A673 (cell line): Measurements from ENCODE around the gene APMAP. TPM values are rescaled to one million over a fixed set of nuclear protein-coding genes. Genes with fewer than 3 reads are reported as not detected.
A peak's percentile ranks its signal among the peaks of the same experiment; 100 is the strongest.

Experiments used
- BruUV-seq: library from RNA; stranded (reverse); fragments of 400-500 nt; replicated peaks from 2 replicates; lab custom pipeline; 2021; lab: Mats Ljungman, UMichigan
- CTCF ChIA-PET: fragments of 300-600 bp; sonication (Branson Sonifier 250); formaldehyde crosslinking; loops from one replicate; lab custom pipeline; 2022; ENCODE audit warnings: antibody characterized with exemption; lab: Charles Lee
- POLR2A ChIA-PET: fragments of 300-600 bp; sonication (Branson Sonifier 250); formaldehyde crosslinking; loops from one replicate; lab custom pipeline; 2022; ENCODE audit warnings: antibody characterized with exemption; ENCODE audit not compliant: low non-redundant PET; lab: Charles Lee
- DNase-seq: peaks from one replicate; pipeline ENCODE4 v3.0.0-alpha.2; 2015; ENCODE audit warnings: low spot score
- H3K27ac ChIP-seq: fragments of 200-600 bp; sonication (generic); 2 replicates; pipeline ENCODE4 v1.5.1; 2016; ENCODE audit warnings: mixed run types, low read depth, mild to moderate bottlenecking, mixed read lengths, antibody characterized with exemption, low read length; ENCODE audit not compliant: poor library complexity, severe bottlenecking
- H3K27me3 ChIP-seq: fragments of 200-600 bp; sonication (generic); replicated peaks from 2 replicates; pipeline ENCODE4 v1.6.1; 2017; ENCODE audit warnings: mixed run types, low read depth, mild to moderate bottlenecking, mixed read lengths, antibody characterized with exemption, low read length; ENCODE audit not compliant: insufficient read depth, poor library complexity
- H3K36me3 ChIP-seq: fragments of 200-600 bp; sonication (generic); 2 replicates; pipeline ENCODE4 v1.6.1; 2016; ENCODE audit warnings: mixed run types, mild to moderate bottlenecking, mixed read lengths, antibody characterized with exemption, low read length; ENCODE audit not compliant: insufficient read depth, poor library complexity, severe bottlenecking
- H3K4me1 ChIP-seq: fragments of 200-600 bp; sonication (generic); 2 replicates; pipeline ENCODE4 v1.6.1; 2017; ENCODE audit warnings: mixed run types, mild to moderate bottlenecking, mixed read lengths, antibody characterized with exemption, low read length; ENCODE audit not compliant: insufficient read depth, poor library complexity, severe bottlenecking
- H3K4me3 ChIP-seq: fragments of 200-600 bp; sonication (generic); 2 replicates; pipeline ENCODE4 v1.5.1; 2016; ENCODE audit warnings: low read depth, mixed run types, mild to moderate bottlenecking, mixed read lengths, low read length; ENCODE audit not compliant: poor library complexity, severe bottlenecking
- H3K9me3 ChIP-seq: fragments of 200-600 bp; sonication (generic); 2 replicates; pipeline ENCODE4 v1.6.1; 2016; ENCODE audit warnings: mixed run types, low read depth, mild to moderate bottlenecking, mixed read lengths, antibody characterized with exemption, low read length; ENCODE audit not compliant: poor library complexity, severe bottlenecking
- EZH2 ChIP-seq: fragments of 200-600 bp; sonication (generic); IDR thresholded peaks from 2 replicates; pipeline ENCODE4 v1.6.1; 2017; ENCODE audit warnings: borderline replicate concordance, low read depth, mild to moderate bottlenecking, mixed read lengths, antibody characterized with exemption, low read length; ENCODE audit not compliant: poor library complexity, severe bottlenecking
- intact Hi-C: fragments of 100-400 bp; cut with micrococcal nuclease; formaldehyde crosslinking; loops from one replicate; pipeline ENCODE4 v1.10.0; 2022; ENCODE audit not compliant: unreplicated experiment
- total RNA-seq: library from RNA; stranded (reverse); gene quantifications from 2 replicates; pipeline ENCODE4 v1.2.3, GENCODE V29; 2021
- TF ChIP-seq, protein P1 (sequence below): fragments of 300-800, 200-600 bp; sonication (generic); conservative IDR thresholded peaks from 2 replicates; pipeline ENCODE4 v1.5.1; 2017; ENCODE audit warnings: low read depth, mild to moderate bottlenecking, antibody characterized with exemption, low read length, moderate library complexity, mixed read lengths

The APMAP gene
- total RNA-seq, 1 experiment from 2014 or later: 70.3 TPM

DNA sequence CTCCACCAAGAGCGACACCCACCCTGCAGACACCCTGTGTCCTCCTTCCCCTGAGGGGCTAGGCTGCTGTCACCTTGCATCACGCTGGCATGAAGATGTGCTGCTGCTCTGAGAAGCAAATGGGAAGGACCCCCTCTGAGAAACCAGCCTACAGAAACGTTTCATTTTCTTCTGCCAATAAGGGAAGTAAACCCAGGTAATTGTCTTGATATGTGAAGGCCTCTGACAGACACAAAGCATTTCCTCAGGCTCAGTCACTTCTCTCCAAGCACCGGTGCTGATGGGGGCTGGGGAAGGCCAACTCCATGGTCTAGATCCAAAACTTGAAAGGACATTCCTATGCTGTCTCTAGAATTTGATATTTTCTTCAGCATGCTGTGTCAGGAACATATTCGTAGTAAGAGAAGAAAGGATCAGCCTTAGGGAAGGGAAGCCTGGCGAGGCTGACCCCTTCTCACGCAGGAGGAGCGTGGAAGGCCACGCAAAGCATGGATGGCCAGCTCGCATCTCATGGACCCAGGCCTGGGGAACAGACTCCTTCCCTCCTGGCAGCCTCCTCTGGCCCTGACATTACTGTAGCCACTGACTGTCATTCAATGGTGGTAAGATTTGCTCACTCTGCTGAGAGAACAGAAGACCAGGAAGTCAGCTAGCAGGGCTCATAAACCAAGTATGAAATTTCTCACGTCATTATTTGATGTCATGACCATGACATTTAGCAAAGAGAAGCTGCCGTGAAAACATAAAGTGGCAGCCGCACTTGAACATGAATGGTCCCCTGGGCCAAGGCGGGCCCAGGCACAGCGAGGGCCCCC, 44.9 kb upstream of the APMAP start:
- peak overlapping the region; percentile 18 for H3K27ac ChIP-seq
- ChIA-PET POLR2A (no interaction called here), CTCF (no interaction called here)
- no peaks in the 10 kb centered on the region for H3K9me3 ChIP-seq
- no peak overlapping the region for H3K4me3 ChIP-seq
- H3K36me3 ChIP-seq: no peaks in the 10 kb centered on the region
- TF ChIP-seq, protein P1, sequence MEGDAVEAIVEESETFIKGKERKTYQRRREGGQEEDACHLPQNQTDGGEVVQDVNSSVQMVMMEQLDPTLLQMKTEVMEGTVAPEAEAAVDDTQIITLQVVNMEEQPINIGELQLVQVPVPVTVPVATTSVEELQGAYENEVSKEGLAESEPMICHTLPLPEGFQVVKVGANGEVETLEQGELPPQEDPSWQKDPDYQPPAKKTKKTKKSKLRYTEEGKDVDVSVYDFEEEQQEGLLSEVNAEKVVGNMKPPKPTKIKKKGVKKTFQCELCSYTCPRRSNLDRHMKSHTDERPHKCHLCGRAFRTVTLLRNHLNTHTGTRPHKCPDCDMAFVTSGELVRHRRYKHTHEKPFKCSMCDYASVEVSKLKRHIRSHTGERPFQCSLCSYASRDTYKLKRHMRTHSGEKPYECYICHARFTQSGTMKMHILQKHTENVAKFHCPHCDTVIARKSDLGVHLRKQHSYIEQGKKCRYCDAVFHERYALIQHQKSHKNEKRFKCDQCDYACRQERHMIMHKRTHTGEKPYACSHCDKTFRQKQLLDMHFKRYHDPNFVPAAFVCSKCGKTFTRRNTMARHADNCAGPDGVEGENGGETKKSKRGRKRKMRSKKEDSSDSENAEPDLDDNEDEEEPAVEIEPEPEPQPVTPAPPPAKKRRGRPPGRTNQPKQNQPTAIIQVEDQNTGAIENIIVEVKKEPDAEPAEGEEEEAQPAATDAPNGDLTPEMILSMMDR: no peak
- no peak for TF ChIP-seq EZH2
- H3K4me1 ChIP-seq: peaks cover 45% of the 10 kb centered on the region
- no peaks in the 10 kb centered on the region for H3K27me3 ChIP-seq
- DNase-seq: no peak
- intact Hi-C loops: no loop called here
- BruUV-seq: no TSS peak

DNA sequence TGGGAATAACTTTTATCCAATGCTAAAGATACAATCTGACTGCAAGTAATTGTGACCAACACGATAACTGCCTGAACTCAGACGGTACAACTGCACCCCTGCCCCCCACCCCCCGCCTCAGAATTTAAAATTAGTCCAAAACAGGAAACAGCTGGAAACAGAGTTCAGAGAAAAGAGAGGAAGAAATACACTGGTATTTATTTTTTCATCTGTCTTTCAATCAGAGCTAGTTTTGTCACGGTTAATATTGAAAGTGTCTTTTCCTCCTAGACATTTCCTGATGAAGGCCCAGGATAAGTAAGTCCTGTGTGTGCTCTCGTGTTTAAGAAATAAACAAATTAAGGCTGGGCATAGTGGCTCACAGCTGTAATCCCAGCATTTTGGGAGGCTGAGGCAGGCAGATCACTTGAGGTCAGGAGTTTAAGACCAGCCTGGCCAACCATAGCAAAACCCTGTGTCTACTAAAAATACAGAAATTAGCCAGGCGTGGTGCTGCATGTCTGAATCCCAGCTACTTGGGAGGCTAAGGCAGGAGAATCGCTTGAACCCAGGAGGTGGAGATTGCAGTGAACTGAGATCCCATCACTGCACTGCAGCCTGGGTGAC, 43.9 kb upstream of the APMAP start:
- Histone ChIP-seq H3K4me3 (peak overlapping the region; percentile 16), H3K9me3 (no peaks in the 10 kb centered on the region), H3K36me3 (no peaks in the 10 kb centered on the region), H3K4me1 (peaks cover 51% of the 10 kb centered on the region), H3K27ac (peak overlapping the region; percentile 3), H3K27me3 (no peaks in the 10 kb centered on the region)
- intact Hi-C loops: no loop called here
- ChIA-PET CTCF (no interaction called here), POLR2A (no interaction called here)
- DNase-seq: peak; percentile 46
- BruUV-seq: no TSS peak
- TF ChIP-seq EZH2: no peak
- TF ChIP-seq, protein P1: no peak

DNA sequence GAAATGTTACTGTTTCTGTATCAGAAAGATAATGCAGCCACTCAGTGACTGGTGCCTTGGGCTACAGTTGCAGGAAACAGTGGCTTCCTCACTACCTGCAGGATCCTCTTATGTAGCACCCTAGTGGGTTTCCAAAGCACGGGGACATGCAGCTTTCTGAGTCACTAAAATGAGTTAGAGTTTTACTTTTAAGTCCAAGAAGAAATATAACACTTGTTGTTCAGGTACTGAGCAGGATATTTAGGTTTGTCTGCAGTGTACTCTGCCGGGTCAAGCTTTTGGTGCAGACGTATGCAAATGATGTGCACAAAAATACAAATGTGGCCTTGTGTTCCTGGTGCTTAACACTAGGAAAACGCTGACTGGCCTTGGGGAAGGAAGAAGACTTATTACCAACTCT, 43.4 kb upstream of the APMAP start:
- intact Hi-C loops: no loop called here
- POLR2A ChIA-PET: no interaction called here
- Histone ChIP-seq H3K4me1 (peaks cover 51% of the 10 kb centered on the region), H3K27ac (peak overlapping the region; percentile 3), H3K4me3 (peak overlapping the region; percentile 16), H3K9me3 (no peaks in the 10 kb centered on the region), H3K36me3 (no peaks in the 10 kb centered on the region), H3K27me3 (no peaks in the 10 kb centered on the region)
- TF ChIP-seq, protein P1: no peak
- no peak for TF ChIP-seq EZH2
- no peak for DNase-seq
- no TSS peak for BruUV-seq
- CTCF ChIA-PET: no interaction called here
